H1 (cell line): Measurements from ENCODE around the gene HBEGF. TPM values are rescaled to one million over a fixed set of nuclear protein-coding genes. Genes with fewer than 3 reads are reported as not detected.

Experiments
- BCL11A ChIP-seq, 2 experiments: IDR thresholded peaks; one replicate each; pipeline ENCODE4 v1.6.1; 2011; ENCODE audit warnings: low read depth in 2 of 2, low read length in 2 of 2, mild to moderate bottlenecking in 2 of 2
- CREB1 ChIP-seq: IDR thresholded peaks from 2 replicates; pipeline ENCODE4 v1.6.1; 2012; ENCODE audit warnings: inconsistent platforms
- EGR1 ChIP-seq: IDR thresholded peaks from 2 replicates; pipeline ENCODE4 v1.6.1; 2011; ENCODE audit warnings: low read depth, low read length, borderline replicate concordance
- EP300 ChIP-seq, 2 experiments: IDR thresholded peaks; 1 replicate in 1 of 2; 2 replicates in 1 of 2; pipeline ENCODE4 v1.6.1; 2011 to 2012; ENCODE audit warnings: low read depth in 2 of 2, low read length in 2 of 2, mild to moderate bottlenecking in 2 of 2, borderline replicate concordance in 1 of 2, inconsistent platforms in 1 of 2, moderate library complexity in 1 of 2
- MAFK ChIP-seq: IDR thresholded peaks from 2 replicates; pipeline ENCODE4 v1.6.1; 2012; ENCODE audit warnings: low read depth, mild to moderate bottlenecking, improper control_type of control experiment, low read length
- NRF1 ChIP-seq: IDR thresholded peaks from 2 replicates; pipeline ENCODE4 v1.6.1; 2011; ENCODE audit warnings: mild to moderate bottlenecking, low read depth, low read length, improper control_type of control experiment
- RAD21 ChIP-seq, 2 experiments: IDR thresholded peaks in 1 of 2; conservative IDR thresholded peaks in 1 of 2; 2 replicates each; pipeline ENCODE4 v1.6.1; 2011; ENCODE audit warnings: low read depth in 2 of 2, low read length in 2 of 2, improper control_type of control experiment in 1 of 2, inconsistent platforms in 1 of 2, mild to moderate bottlenecking in 1 of 2, moderate library complexity in 1 of 2
- SP1 ChIP-seq: IDR thresholded peaks from 2 replicates; pipeline ENCODE4 v1.6.1; 2011; ENCODE audit warnings: low read depth, low read length
- SP2 ChIP-seq: IDR thresholded peaks from 2 replicates; pipeline ENCODE4 v1.6.1; 2012; ENCODE audit warnings: mild to moderate bottlenecking, low read length, inconsistent platforms
- TAF1 ChIP-seq: IDR thresholded peaks from 2 replicates; pipeline ENCODE4 v1.6.1; 2011; ENCODE audit warnings: mild to moderate bottlenecking, low read depth, low read length
- TBP ChIP-seq: IDR thresholded peaks from 2 replicates; pipeline ENCODE4 v1.6.1; 2011; ENCODE audit warnings: low read depth, low read length, improper control_type of control experiment
- polyA plus RNA-seq, 7 experiments: library from polyadenylated mRNA; depleted of rRNA in 3 of 7; stranded (reverse) in 5 of 7; unstranded in 2 of 7; fragments of >200 nt in 5 of 7; fragments of 200-250 nt in 2 of 7; gene quantifications; 1 replicate in 5 of 7; 2 replicates in 1 of 7; 4 replicates in 1 of 7; pipeline versions ENCODE4 v1.2.1 to v1.2.3, GENCODE V29; 2011 to 2013; ENCODE audit warnings: missing spikeins in 2 of 7, mixed read lengths in 2 of 7
- total RNA-seq: library from RNA; stranded (reverse); fragmentation: NEBNext Ultra II Directional; extraction: Animal tissue kit (Norgen Biotek cat#: 25700); gene quantifications from 2 replicates; pipeline ENCODE4 v1.2.1, GENCODE V29; 2021
- TF ChIP-seq, protein P1 (sequence below): IDR thresholded peaks from 2 replicates; pipeline ENCODE4 v1.6.1; 2012; ENCODE audit warnings: low read length, inconsistent platforms
- TF ChIP-seq, protein P2 (sequence below): IDR thresholded peaks from 2 replicates; pipeline ENCODE4 v1.6.1; 2011; ENCODE audit warnings: low read length, improper control_type of control experiment
- TF ChIP-seq, protein P3 (sequence below): IDR thresholded peaks from 2 replicates; pipeline ENCODE4 v1.6.1; 2011; ENCODE audit warnings: low read depth, mild to moderate bottlenecking, low read length; ENCODE audit not compliant: insufficient read depth
- TF ChIP-seq, protein P4 (sequence below): IDR thresholded peaks from 2 replicates; pipeline ENCODE4 v1.6.1; 2012; ENCODE audit warnings: inconsistent platforms
- TF ChIP-seq, protein P5 (sequence below), 3 experiments: IDR thresholded peaks; 1 replicate in 2 of 3; 2 replicates in 1 of 3; pipeline versions ENCODE4 v1.5.1 to v1.6.1; 2011; ENCODE audit warnings: low read length in 3 of 3, mild to moderate bottlenecking in 3 of 3, inconsistent platforms in 2 of 3, low read depth in 1 of 3, moderate library complexity in 1 of 3; ENCODE audit not compliant: insufficient read depth in 1 of 3; ENCODE audit errors: control extremely low read depth in 1 of 3

Gene HBEGF
- total and polyA plus RNA-seq, 2 of the 8 experiments (the other 6 are each of a cell fraction or from before 2014, with no cell fraction given): 2.4 to 2.5 TPM

DNA sequence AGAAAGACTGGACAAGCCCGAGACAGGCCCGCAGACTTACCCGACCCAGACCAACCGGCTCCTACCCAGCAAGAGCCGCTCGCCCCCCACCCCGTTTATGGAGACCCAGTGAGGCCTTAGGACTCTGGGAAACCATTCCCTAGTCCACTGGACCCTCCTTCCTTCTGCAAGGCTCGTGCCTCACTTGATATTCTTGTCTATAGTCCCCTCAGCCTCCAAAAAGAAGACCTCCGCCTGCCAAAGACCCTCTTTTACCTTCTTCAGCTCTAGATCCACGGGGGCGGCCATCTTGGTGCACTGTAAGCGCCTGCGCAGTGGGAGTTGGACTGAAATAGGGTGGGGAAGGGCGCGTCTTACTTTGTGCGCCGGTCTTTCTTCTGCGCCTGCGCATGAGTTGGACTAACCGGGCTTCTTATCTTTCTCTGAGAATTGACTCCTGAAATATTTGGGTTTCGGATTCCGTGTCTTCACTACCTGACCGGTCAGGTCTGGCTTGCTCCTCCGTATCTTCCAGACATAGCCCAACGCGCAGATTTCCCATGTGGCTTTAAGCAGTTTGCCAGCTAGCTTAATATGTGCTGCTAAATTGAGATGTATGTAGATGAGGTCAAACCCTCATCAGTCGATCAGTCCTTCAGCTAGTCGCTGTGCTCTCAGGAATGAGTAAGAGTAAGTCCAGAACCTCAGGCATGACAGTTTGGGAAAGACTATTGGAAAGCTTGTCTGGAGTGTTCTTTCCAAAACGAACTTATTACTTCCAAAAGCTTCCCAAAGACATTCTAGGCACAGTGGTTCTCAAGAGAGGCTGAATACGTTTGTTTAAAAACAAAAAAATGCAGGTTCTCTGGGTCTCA, 43.4 kb downstream of the HBEGF start, which contains the start of gene PFDN1 (continued):
- TF ChIP-seq, protein P1, sequence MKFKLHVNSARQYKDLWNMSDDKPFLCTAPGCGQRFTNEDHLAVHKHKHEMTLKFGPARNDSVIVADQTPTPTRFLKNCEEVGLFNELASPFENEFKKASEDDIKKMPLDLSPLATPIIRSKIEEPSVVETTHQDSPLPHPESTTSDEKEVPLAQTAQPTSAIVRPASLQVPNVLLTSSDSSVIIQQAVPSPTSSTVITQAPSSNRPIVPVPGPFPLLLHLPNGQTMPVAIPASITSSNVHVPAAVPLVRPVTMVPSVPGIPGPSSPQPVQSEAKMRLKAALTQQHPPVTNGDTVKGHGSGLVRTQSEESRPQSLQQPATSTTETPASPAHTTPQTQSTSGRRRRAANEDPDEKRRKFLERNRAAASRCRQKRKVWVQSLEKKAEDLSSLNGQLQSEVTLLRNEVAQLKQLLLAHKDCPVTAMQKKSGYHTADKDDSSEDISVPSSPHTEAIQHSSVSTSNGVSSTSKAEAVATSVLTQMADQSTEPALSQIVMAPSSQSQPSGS: peak; percentile 58; the same call in 1 of the 2 replicates
- peak; percentile 89 for TF ChIP-seq NRF1
- TF ChIP-seq CREB1: peak; percentile 93
- no peak for TF ChIP-seq EP300 (IDR thresholded peaks at IDR 0.05; ENCODE audit: borderline replicate concordance in 1 of 2, low read depth in 2 of 2, low read length in 2 of 2)
- no peak for TF ChIP-seq BCL11A (IDR thresholded peaks at IDR 0.05; ENCODE audit: low read depth in 2 of 2, low read length in 2 of 2)
- TF ChIP-seq, protein P2, sequence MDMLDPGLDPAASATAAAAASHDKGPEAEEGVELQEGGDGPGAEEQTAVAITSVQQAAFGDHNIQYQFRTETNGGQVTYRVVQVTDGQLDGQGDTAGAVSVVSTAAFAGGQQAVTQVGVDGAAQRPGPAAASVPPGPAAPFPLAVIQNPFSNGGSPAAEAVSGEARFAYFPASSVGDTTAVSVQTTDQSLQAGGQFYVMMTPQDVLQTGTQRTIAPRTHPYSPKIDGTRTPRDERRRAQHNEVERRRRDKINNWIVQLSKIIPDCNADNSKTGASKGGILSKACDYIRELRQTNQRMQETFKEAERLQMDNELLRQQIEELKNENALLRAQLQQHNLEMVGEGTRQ: no peak
- peak; percentile 95 for TF ChIP-seq TAF1
- TF ChIP-seq SP2: no peak
- no peak for TF ChIP-seq RAD21 (IDR thresholded peaks at IDR 0.05 in 1 of 2, conservative IDR thresholded peaks at IDR 0.05 in 1 of 2; ENCODE audit: low read depth in 2 of 2, low read length in 2 of 2)
- TF ChIP-seq SP1: no peak
- TF ChIP-seq MAFK: no peak
- TF ChIP-seq, protein P3, sequence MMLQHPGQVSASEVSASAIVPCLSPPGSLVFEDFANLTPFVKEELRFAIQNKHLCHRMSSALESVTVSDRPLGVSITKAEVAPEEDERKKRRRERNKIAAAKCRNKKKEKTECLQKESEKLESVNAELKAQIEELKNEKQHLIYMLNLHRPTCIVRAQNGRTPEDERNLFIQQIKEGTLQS: peak; percentile 49; the same call in 1 of the 2 replicates
- TF ChIP-seq, protein P4, sequence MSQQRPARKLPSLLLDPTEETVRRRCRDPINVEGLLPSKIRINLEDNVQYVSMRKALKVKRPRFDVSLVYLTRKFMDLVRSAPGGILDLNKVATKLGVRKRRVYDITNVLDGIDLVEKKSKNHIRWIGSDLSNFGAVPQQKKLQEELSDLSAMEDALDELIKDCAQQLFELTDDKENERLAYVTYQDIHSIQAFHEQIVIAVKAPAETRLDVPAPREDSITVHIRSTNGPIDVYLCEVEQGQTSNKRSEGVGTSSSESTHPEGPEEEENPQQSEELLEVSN: no peak
- peak; percentile 94 for TF ChIP-seq TBP
- TF ChIP-seq, protein P5, sequence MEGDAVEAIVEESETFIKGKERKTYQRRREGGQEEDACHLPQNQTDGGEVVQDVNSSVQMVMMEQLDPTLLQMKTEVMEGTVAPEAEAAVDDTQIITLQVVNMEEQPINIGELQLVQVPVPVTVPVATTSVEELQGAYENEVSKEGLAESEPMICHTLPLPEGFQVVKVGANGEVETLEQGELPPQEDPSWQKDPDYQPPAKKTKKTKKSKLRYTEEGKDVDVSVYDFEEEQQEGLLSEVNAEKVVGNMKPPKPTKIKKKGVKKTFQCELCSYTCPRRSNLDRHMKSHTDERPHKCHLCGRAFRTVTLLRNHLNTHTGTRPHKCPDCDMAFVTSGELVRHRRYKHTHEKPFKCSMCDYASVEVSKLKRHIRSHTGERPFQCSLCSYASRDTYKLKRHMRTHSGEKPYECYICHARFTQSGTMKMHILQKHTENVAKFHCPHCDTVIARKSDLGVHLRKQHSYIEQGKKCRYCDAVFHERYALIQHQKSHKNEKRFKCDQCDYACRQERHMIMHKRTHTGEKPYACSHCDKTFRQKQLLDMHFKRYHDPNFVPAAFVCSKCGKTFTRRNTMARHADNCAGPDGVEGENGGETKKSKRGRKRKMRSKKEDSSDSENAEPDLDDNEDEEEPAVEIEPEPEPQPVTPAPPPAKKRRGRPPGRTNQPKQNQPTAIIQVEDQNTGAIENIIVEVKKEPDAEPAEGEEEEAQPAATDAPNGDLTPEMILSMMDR (IDR thresholded peaks at IDR 0.05; ENCODE audit: control extremely low read depth in 1 of 3, insufficient read depth in 1 of 3, low read depth in 1 of 3, low read length in 3 of 3): no peak
- no peak for TF ChIP-seq EGR1
